GM18508 (cell line): Measurements from ENCODE around the gene A3GALT2.

Source experiments
- ATAC-seq: cut with Tn5 transposase; IDR thresholded peaks from one replicate; pipeline ENCODE4 v1.9.1; 2021; ENCODE audit warnings: moderate number of reproducible peaks; ENCODE audit not compliant: insufficient read depth, unreplicated experiment

A3GALT2 gene

GRCh38 chr1:33258788-33259274 is 62.1 kb downstream of the A3GALT2 start:
- no peak for ATAC-seq

DNA sequence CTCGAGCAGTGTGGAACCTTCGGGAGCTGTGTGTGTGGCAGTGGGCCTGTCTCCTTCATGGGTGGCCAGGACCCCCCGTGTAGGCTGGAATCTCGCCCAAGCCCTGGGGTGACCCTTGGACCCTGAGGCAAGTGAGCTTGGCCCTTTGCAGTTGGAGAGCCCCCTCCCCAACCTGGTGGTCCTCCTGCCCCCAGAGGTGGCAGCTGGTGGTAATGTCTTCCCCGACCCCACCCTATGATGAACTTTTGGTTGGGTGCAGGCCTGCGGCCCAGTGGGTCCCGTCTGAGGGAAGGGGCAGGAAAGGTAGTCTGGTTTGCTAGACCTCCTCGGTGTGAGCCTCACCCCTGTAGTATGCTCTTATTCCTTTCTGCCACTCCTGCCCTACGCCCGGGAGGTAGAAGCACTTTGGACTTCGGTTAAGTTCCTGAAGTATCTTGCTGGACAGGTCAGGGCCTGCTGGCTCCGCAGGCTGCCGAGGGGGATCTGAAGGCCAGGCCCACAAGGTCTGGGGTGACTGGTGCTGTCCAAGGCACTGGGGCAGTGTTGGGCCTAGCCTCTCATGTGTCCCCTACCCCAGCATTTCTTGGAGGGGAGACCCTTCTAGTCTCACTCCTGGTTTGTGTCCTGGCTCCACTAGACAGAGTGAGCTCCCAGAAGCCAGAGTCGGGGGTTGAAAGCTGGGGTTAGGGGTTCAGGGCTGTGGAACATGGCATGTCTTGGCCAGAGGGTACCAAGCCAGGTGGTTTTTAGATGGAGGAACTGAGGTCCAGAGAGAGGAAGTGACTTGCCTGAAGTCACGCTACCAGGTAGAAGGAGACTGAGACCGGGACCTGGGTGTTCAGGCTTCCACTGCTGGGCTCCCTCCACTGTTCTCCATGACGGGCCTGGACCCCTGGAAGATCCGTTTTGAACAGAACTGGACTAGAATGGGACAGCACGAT is 62.9 kb downstream of the A3GALT2 start:
- ATAC-seq = no peak

DNA sequence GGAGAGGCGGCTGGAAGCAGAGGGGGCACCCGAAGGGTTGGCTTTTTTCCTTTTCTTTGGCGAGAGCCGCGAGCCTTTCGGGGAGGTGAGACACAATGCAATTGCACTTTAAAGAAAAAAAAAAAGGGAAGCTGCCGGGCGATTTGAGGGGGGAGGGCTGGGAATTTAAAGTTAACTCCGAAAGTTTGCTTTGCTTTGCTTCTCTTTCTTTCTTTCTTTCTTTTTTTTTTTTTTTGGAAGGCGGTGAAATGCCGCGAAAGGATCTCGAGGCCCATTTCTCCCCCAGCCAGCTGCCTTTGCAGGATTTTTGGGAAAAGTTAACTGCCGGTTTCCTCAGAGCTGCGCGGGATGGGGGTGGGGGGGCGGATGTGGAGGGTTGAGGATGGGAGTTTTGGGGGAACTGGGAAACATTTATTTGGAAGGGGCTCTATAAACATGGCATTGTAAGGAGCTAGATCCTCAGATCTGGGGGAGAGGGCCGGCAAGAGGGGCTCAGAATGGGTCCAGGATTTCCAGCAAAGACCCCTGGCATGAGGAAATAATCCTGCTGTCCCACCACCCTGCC is 63.6 kb downstream of the A3GALT2 start:
- ATAC-seq = no peak
